ENCODE results near the gene SRP14. TPM values are rescaled to one million over a fixed set of nuclear protein-coding genes. Genes with fewer than 3 reads are reported as not detected.

Gene SRP14
- total RNA-seq, 1 donor from 2014 or later = 144 TPM

- no peak for TF ChIP-seq CTCF (IDR thresholded peaks at IDR 0.05)
- Mint-ChIP-seq H3K9me3 (ENCODE audit: low read depth) (no peaks in the 10 kb centered on the region), H3K27me3 (ENCODE audit: low read depth) (no peaks in the 10 kb centered on the region), H3K4me1 (ENCODE audit: low read depth) (peaks cover 35% of the 10 kb centered on the region), H3K36me3 (ENCODE audit: low read depth) (peaks cover 4% of the 10 kb centered on the region), H3K4me3 (ENCODE audit: unreplicated experiment) (no peak overlapping the region), H3K27ac (ENCODE audit: unreplicated experiment) (peak overlapping the region; percentile 51)
- peak; percentile 25 for DNase-seq (ENCODE audit: low spot score)
These were observed 21.4 kb upstream of the SRP14 start for GRCh38 chr15:40060236-40060961.

GRCh38 chr15:40059821-40060220 lies 20.8 kb upstream of the SRP14 start:
- no peak overlapping the region for H3K27ac Mint-ChIP-seq (ENCODE audit: unreplicated experiment)

GRCh38 chr15:40058476-40059140 lies 19.6 kb upstream of the SRP14 start:
- H3K9me3 Mint-ChIP-seq (ENCODE audit: low read depth) = no peaks in the 10 kb centered on the region
- H3K4me1 Mint-ChIP-seq (ENCODE audit: low read depth) = peaks cover 34% of the 10 kb centered on the region
- no peak overlapping the region for H3K4me3 Mint-ChIP-seq (ENCODE audit: unreplicated experiment)
- H3K27ac Mint-ChIP-seq (ENCODE audit: unreplicated experiment) = no peak overlapping the region
- H3K36me3 Mint-ChIP-seq (ENCODE audit: low read depth) = peaks cover 4% of the 10 kb centered on the region
- TF ChIP-seq CTCF (IDR thresholded peaks at IDR 0.05) = no peak
- no peak for DNase-seq (ENCODE audit: low spot score)
- no peaks in the 10 kb centered on the region for H3K27me3 Mint-ChIP-seq (ENCODE audit: low read depth)

More at GRCh38 chr15:40059821-40060220, 20.8 kb upstream of the SRP14 start:
- no peak for TF ChIP-seq CTCF (IDR thresholded peaks at IDR 0.05)
- H3K27me3 Mint-ChIP-seq (ENCODE audit: low read depth) = no peaks in the 10 kb centered on the region
- DNase-seq (ENCODE audit: low spot score) = peak; percentile 52
- H3K9me3 Mint-ChIP-seq (ENCODE audit: low read depth) = no peaks in the 10 kb centered on the region
- H3K4me3 Mint-ChIP-seq (ENCODE audit: unreplicated experiment) = no peak overlapping the region
- H3K4me1 Mint-ChIP-seq (ENCODE audit: low read depth) = peaks cover 37% of the 10 kb centered on the region
- peaks cover 4% of the 10 kb centered on the region for H3K36me3 Mint-ChIP-seq (ENCODE audit: low read depth)

- no peak overlapping the region for H3K4me3 Mint-ChIP-seq (ENCODE audit: unreplicated experiment)
- H3K36me3 Mint-ChIP-seq (ENCODE audit: low read depth) = peaks cover 3% of the 10 kb centered on the region
- no peak for DNase-seq (ENCODE audit: low spot score)
- H3K27me3 Mint-ChIP-seq (ENCODE audit: low read depth) = no peaks in the 10 kb centered on the region
- TF ChIP-seq CTCF (IDR thresholded peaks at IDR 0.05) = no peak
- H3K27ac Mint-ChIP-seq (ENCODE audit: unreplicated experiment) = no peak overlapping the region
- H3K4me1 Mint-ChIP-seq (ENCODE audit: low read depth) = peaks cover 36% of the 10 kb centered on the region
- no peaks in the 10 kb centered on the region for H3K9me3 Mint-ChIP-seq (ENCODE audit: low read depth)
These were observed 16.8 kb upstream of the SRP14 start for GRCh38 chr15:40055576-40056293.

DNA sequence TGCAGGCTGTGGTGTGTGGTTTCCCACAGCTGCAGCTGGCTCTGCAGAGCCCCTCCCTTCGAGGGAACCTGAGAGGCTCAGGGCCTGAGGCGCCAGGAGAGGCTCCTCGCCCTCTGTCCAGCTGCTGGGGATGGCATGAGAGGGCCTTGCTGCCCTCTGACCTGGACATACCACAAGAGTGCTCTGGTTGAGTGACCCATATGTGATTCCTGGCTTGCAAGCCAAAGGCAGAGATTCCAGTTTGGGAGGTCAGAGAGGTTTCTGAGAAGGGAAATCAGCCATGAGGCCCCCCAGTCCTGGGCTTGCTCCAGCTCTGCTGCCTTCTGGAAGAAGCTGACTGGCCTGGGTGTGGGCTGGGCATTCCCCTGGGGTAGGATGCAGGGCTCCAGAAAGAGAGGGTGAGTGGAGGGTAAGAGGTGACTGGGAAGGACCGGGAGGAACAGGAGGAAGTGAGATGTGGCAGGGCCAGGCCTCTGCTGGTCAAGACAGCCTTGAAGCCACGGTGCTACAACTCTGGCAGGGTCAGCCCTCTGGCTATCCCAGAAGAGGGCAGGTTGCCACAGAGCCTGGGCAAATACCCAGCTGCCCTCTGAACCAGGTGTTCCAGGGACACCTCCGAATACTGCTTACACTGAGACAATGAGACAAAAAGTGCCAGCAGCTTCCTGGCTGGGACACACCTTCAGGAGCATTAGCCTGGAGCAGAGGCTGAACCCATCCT lies 16.0 kb upstream of the SRP14 start:
- no peak overlapping the region for H3K4me3 Mint-ChIP-seq (ENCODE audit: unreplicated experiment)
- no peaks in the 10 kb centered on the region for H3K9me3 Mint-ChIP-seq (ENCODE audit: low read depth)
- no peaks in the 10 kb centered on the region for H3K27me3 Mint-ChIP-seq (ENCODE audit: low read depth)
- peak overlapping the region; percentile 66 for H3K27ac Mint-ChIP-seq (ENCODE audit: unreplicated experiment)
- no peak for DNase-seq (ENCODE audit: low spot score)
- H3K36me3 Mint-ChIP-seq (ENCODE audit: low read depth) = peaks cover 1% of the 10 kb centered on the region
- H3K4me1 Mint-ChIP-seq (ENCODE audit: low read depth) = peaks cover 36% of the 10 kb centered on the region
- TF ChIP-seq CTCF (IDR thresholded peaks at IDR 0.05) = no peak
